Measurements from ENCODE around the gene ST7L. TPM values are rescaled to one million over a fixed set of nuclear protein-coding genes. Genes with fewer than 3 reads are reported as not detected.

ST7L gene
- total RNA-seq, 1 experiment from 2014 or later: 17.5 TPM

DNA sequence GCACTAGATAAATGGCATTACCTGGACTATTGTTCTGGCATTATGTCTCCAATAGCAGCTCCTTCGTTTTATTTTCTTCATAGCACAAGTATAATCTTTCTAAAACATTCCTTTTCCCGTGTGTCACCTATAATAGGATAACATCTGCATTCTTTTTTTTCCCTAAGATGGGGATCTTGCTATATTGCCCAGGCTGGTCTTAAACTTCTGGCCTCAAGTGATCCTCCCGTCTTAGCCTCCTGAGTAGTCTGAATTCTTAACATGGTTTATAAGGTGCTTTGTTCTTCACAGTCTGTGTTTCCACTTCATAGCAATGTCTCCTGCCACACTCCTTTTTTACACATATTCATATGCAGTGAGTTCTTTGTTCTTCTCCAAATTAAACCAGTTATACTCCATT lies 46.9 kb upstream of the ST7L start:
- ATAC-seq (no peak), DNase-seq (no peak)
- no peak overlapping the region for H3K9ac ChIP-seq (ENCODE audit: low read length)
- no peaks in the 10 kb centered on the region for H4K20me1 ChIP-seq (ENCODE audit: low read length)
- no peaks in the 10 kb centered on the region for H3K4me1 ChIP-seq (ENCODE audit: insufficient read depth, low read length)
- no peak overlapping the region for H3K27ac ChIP-seq (ENCODE audit: low read length)
- BruUV-seq (replicated peaks): no TSS peak
- no peaks in the 10 kb centered on the region for H3K9me3 ChIP-seq (ENCODE audit: low read length)
- H3F3A ChIP-seq (ENCODE audit: low read length, unreplicated experiment): no peaks in the 10 kb centered on the region
- no peak overlapping the region for H3K4me3 ChIP-seq (ENCODE audit: low read length)
- ChIA-PET POLR2A (ENCODE audit: unreplicated experiment) (no interaction called here), CTCF (interaction anchor here (1.9 kb wide), 1 partner anchor 8 kb away, joined by 7 read pairs; the partner anchor contains the start of gene MOV10)
- intact Hi-C loops (cut with micrococcal nuclease): no loop called here
- H3K27me3 ChIP-seq (ENCODE audit: low read length): no peaks in the 10 kb centered on the region
- no peaks in the 10 kb centered on the region for H3K9me2 ChIP-seq (replicated peaks; ENCODE audit: low read length)
- TF ChIP-seq EZH2 (IDR thresholded peaks at IDR 0.05; ENCODE audit: low read length, unreplicated experiment): no peak
- TF ChIP-seq, protein P1, sequence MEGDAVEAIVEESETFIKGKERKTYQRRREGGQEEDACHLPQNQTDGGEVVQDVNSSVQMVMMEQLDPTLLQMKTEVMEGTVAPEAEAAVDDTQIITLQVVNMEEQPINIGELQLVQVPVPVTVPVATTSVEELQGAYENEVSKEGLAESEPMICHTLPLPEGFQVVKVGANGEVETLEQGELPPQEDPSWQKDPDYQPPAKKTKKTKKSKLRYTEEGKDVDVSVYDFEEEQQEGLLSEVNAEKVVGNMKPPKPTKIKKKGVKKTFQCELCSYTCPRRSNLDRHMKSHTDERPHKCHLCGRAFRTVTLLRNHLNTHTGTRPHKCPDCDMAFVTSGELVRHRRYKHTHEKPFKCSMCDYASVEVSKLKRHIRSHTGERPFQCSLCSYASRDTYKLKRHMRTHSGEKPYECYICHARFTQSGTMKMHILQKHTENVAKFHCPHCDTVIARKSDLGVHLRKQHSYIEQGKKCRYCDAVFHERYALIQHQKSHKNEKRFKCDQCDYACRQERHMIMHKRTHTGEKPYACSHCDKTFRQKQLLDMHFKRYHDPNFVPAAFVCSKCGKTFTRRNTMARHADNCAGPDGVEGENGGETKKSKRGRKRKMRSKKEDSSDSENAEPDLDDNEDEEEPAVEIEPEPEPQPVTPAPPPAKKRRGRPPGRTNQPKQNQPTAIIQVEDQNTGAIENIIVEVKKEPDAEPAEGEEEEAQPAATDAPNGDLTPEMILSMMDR (conservative IDR thresholded peaks at IDR 0.05; ENCODE audit: low read depth, low read length): no peak
- no peak for TF ChIP-seq EZH2phosphoT487 (IDR thresholded peaks at IDR 0.05; ENCODE audit: borderline replicate concordance, low read length)
- no peaks in the 10 kb centered on the region for H3K79me2 ChIP-seq (ENCODE audit: low read length)
- no peak overlapping the region for H2AFZ ChIP-seq (ENCODE audit: low read length)
- H3K4me2 ChIP-seq (ENCODE audit: low read length): no peak overlapping the region
- peaks cover 64% of the 10 kb centered on the region for H3K36me3 ChIP-seq (ENCODE audit: low read depth, low read length)

DNA sequence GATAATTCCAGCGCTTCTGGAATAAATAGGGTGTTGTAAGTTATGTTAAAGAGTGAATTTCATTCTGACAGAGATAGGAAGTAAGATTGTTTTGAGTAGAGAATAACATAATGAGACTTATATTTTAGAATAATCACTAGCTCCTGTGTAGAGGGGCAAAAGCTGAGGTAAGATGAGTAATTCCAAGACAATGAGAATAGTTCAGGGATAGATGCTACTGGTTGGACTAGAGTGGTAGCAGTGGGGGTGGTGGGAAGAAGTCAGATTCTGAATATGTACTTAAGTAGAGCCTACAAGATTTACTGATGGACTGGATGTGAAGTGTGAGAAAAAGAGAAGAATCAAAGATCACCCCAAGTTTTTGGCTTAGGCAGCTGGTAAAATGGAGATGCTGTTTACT lies 32.3 kb upstream of the ST7L start:
- POLR2A ChIA-PET (ENCODE audit: unreplicated experiment): no interaction called here

DNA sequence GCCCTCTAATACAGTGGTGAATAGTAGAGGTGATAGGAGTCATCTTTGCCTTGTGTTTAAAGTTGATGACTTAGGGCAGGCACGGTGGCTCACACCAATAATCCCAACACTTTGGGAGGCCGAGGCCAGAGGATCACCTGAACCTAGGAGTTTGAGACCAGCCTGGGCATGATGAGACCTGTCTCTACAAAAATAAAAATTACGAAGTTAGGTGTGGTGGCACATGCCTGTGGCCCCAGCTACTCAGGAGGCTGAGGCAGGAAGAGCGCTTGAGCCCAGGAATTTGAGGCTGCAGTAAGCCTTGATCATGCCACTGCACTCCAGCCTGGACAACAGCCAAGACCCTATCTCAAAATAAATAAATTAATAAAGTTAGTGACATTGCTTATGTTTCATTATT lies 27.3 kb upstream of the ST7L start:
- no peak for DNase-seq
- no peak overlapping the region for H3K4me2 ChIP-seq (ENCODE audit: low read length)
- H4K20me1 ChIP-seq (ENCODE audit: low read length): peaks cover 31% of the 10 kb centered on the region; the same call in 1 of the 2 replicates
- no peaks in the 10 kb centered on the region for H3K9me3 ChIP-seq (ENCODE audit: low read length)
- no peak overlapping the region for H2AFZ ChIP-seq (ENCODE audit: low read length)
- H3K79me2 ChIP-seq (ENCODE audit: low read length): peaks cover 84% of the 10 kb centered on the region
- no peak overlapping the region for H3K9ac ChIP-seq (ENCODE audit: low read length)
- H3K27me3 ChIP-seq (ENCODE audit: low read length): no peaks in the 10 kb centered on the region
- H3K4me1 ChIP-seq (ENCODE audit: insufficient read depth, low read length): no peaks in the 10 kb centered on the region
- H3K36me3 ChIP-seq (ENCODE audit: low read depth, low read length): peaks cover 41% of the 10 kb centered on the region
- ATAC-seq: no peak
- no TSS peak for BruUV-seq (replicated peaks)
- H3K9me2 ChIP-seq (replicated peaks; ENCODE audit: low read length): no peaks in the 10 kb centered on the region
- H3K27ac ChIP-seq (ENCODE audit: low read length): no peak overlapping the region
- ChIA-PET POLR2A (ENCODE audit: unreplicated experiment) (no interaction called here), CTCF (no interaction called here)
- intact Hi-C loops (cut with micrococcal nuclease): no loop called here
- TF ChIP-seq, protein P1 (conservative IDR thresholded peaks at IDR 0.05; ENCODE audit: low read depth, low read length): no peak
- no peak for TF ChIP-seq EZH2 (IDR thresholded peaks at IDR 0.05; ENCODE audit: low read length, unreplicated experiment)
- TF ChIP-seq EZH2phosphoT487 (IDR thresholded peaks at IDR 0.05; ENCODE audit: borderline replicate concordance, low read length): no peak
- no peak overlapping the region for H3K4me3 ChIP-seq (ENCODE audit: low read length)
- H3F3A ChIP-seq (ENCODE audit: low read length, unreplicated experiment): no peaks in the 10 kb centered on the region

More for the DNA sequence above, 32.3 kb upstream of the ST7L start:
- no peak for ATAC-seq
- Histone ChIP-seq H4K20me1 (ENCODE audit: low read length) (0 out of 2 replicates have a peak, but pooled peaks cover 8% of the 10 kb centered on the region), H3K4me1 (ENCODE audit: insufficient read depth, low read length) (no peaks in the 10 kb centered on the region), H3K27ac (ENCODE audit: low read length) (no peak overlapping the region), H3K9ac (ENCODE audit: low read length) (no peak overlapping the region), H3K9me3 (ENCODE audit: low read length) (no peaks in the 10 kb centered on the region), H3K4me3 (ENCODE audit: low read length) (no peak overlapping the region), H3K9me2 (replicated peaks; ENCODE audit: low read length) (no peaks in the 10 kb centered on the region), H2AFZ (ENCODE audit: low read length) (no peak overlapping the region), H3F3A (ENCODE audit: low read length, unreplicated experiment) (no peaks in the 10 kb centered on the region), H3K36me3 (ENCODE audit: low read depth, low read length) (peaks cover 52% of the 10 kb centered on the region), H3K27me3 (ENCODE audit: low read length) (no peaks in the 10 kb centered on the region), H3K4me2 (ENCODE audit: low read length) (no peak overlapping the region), H3K79me2 (ENCODE audit: low read length) (peaks cover 34% of the 10 kb centered on the region)
- TF ChIP-seq EZH2phosphoT487 (IDR thresholded peaks at IDR 0.05; ENCODE audit: borderline replicate concordance, low read length) (no peak), EZH2 (IDR thresholded peaks at IDR 0.05; ENCODE audit: low read length, unreplicated experiment) (no peak)
- TF ChIP-seq, protein P1 (conservative IDR thresholded peaks at IDR 0.05; ENCODE audit: low read depth, low read length): no peak
- BruUV-seq (replicated peaks): no TSS peak
- intact Hi-C loops (cut with micrococcal nuclease): no loop called here
- CTCF ChIA-PET: no interaction called here
- DNase-seq: no peak

Measured in PC-3 (cell line).